K562 (cell line): ENCODE results near the gene ARID3A. TPM values are rescaled to one million over a fixed set of nuclear protein-coding genes. Genes with fewer than 3 reads are reported as not detected.
A peak's percentile ranks its signal among the peaks of the same experiment; 100 is the strongest.

Experiments
- ATAC-seq: fragments of 200-7000 bp; cut with Tn5 transposase; 3 replicates; pipeline ENCODE4 v1.9.1; 2020; ENCODE audit warnings: moderate library complexity
- BruUV-seq: library from RNA; stranded (reverse); fragments of 400-500 nt; replicated peaks from 2 replicates; lab custom pipeline; 2021; lab: Mats Ljungman, UMichigan
- CTCF ChIA-PET: fragments of 300-600 bp; formaldehyde crosslinking; extraction: SDS; loops from one replicate; lab custom pipeline; 2021; ENCODE audit warnings: low intra/inter-chr PET ratio; lab: Yijun Ruan, JAX
- POLR2A ChIA-PET: fragments of 300-600, 350-650 bp; sonication (Branson Sonifier 250); formaldehyde crosslinking; extraction: SDS; loops from one replicate; lab custom pipeline; 2021; ENCODE audit warnings: antibody characterized with exemption, inconsistent platforms; lab: Yijun Ruan, JAX
- DNase-seq, 4 experiments: peaks; one replicate each; pipeline versions ENCODE4 v3.0.0 to v3.0.0-alpha.2; 2011 to 2018; ENCODE audit warnings: low spot score in 3 of 4, mixed read lengths in 3 of 4; ENCODE audit errors: extremely low read depth in 1 of 4
- FAIRE-seq: peaks from 2 replicates; lab custom pipeline; 2011; peaks lifted over from hg19 to GRCh38; lab: Jason Lieb, UNC
- H2AFZ ChIP-seq: 2 replicates; pipeline ENCODE4 v1.6.0; 2011; ENCODE audit warnings: low read depth, low read length, control low read depth, inconsistent platforms
- H3K27ac ChIP-seq: fragments of 200-600 bp; 3 replicates; pipeline ENCODE4 v1.8.0; 2011; ENCODE audit warnings: low read depth, mild to moderate bottlenecking, control low read depth, inconsistent platforms, low read length, moderate library complexity, mixed read lengths; ENCODE audit errors: extremely low read depth
- H3K27me3 ChIP-seq, 2 experiments: fragments of 300-600 bp in 1 of 2; 2 replicates in 1 of 2; 3 replicates in 1 of 2; pipeline versions ENCODE4 v1.6.0 to v1.8.0; 2011; ENCODE audit warnings: inconsistent platforms in 2 of 2, low read length in 2 of 2, mild to moderate bottlenecking in 1 of 2, mixed read lengths in 1 of 2, moderate library complexity in 1 of 2; ENCODE audit not compliant: control insufficient read depth in 2 of 2, insufficient read depth in 2 of 2
- H3K36me3 ChIP-seq: fragments of 300-600 bp; 3 replicates; pipeline ENCODE4 v1.8.0; 2011; ENCODE audit warnings: mild to moderate bottlenecking, low read length, inconsistent platforms; ENCODE audit not compliant: control insufficient read depth, insufficient read depth
- H3K4me1 ChIP-seq, 2 experiments: fragments of 200-600 bp in 1 of 2; replicated peaks in 1 of 2; 2 replicates in 1 of 2; 3 replicates in 1 of 2; pipeline versions ENCODE4 v1.5.1 to v1.8.0; 2011; ENCODE audit warnings: inconsistent platforms in 2 of 2, low read length in 2 of 2, mild to moderate bottlenecking in 1 of 2, mixed read lengths in 1 of 2, moderate library complexity in 1 of 2; ENCODE audit not compliant: control insufficient read depth in 2 of 2, insufficient read depth in 2 of 2
- H3K4me2 ChIP-seq: 2 replicates; pipeline ENCODE4 v1.6.1; 2011; ENCODE audit warnings: low read length, control low read depth, inconsistent platforms, mixed read lengths; ENCODE audit not compliant: insufficient read depth
- H3K4me3 ChIP-seq: fragments of 200-600 bp; sonication (generic), shearing (Covaris generic); 2 replicates; pipeline ENCODE4 v1.5.1; 2016; ENCODE audit warnings: control low read depth, inconsistent platforms
- H3K79me2 ChIP-seq: fragments of 200-600 bp; 3 replicates; pipeline ENCODE4 v1.8.0; 2011; ENCODE audit warnings: low read length, inconsistent platforms; ENCODE audit not compliant: control insufficient read depth, insufficient read depth
- H3K9ac ChIP-seq, 2 experiments: 2 replicates each; pipeline versions ENCODE4 v1.6.0 to v1.6.1; 2011; ENCODE audit warnings: low read depth in 2 of 2, low read length in 2 of 2, control low read depth in 1 of 2, inconsistent platforms in 1 of 2, mild to moderate bottlenecking in 1 of 2, mixed read lengths in 1 of 2; ENCODE audit not compliant: insufficient read depth in 1 of 2
- H3K9me1 ChIP-seq: one replicate; pipeline ENCODE4 v1.6.0; 2011; ENCODE audit warnings: inconsistent platforms, mild to moderate bottlenecking, low read length, moderate library complexity; ENCODE audit not compliant: control insufficient read depth, insufficient read depth
- H3K9me3 ChIP-seq: replicated peaks from 2 replicates; pipeline ENCODE4 v1.5.1; 2011; ENCODE audit warnings: low read depth, low read length, inconsistent platforms; ENCODE audit not compliant: control insufficient read depth, insufficient read depth
- H4K20me1 ChIP-seq: replicated peaks from 2 replicates; pipeline ENCODE4 v1.6.1; 2011; ENCODE audit warnings: low read length, inconsistent platforms, mixed read lengths; ENCODE audit not compliant: control insufficient read depth, insufficient read depth
- ARHGAP35 ChIP-seq: fragments of 450-650 bp; IDR thresholded peaks from 2 replicates; pipeline ENCODE4 v1.6.1; 2018; ENCODE audit not compliant: partially characterized antibody
- BCOR ChIP-seq: fragments of 450-650 bp; IDR thresholded peaks from 2 replicates; pipeline ENCODE4 v1.6.1; 2016
- CAMTA2 ChIP-seq: fragments of 250-450 bp; sonication (Bioruptor Pico); conservative IDR thresholded peaks from 2 replicates; pipeline ENCODE4 v1.5.1; 2022
- CBX1 ChIP-seq: sonication (generic); IDR thresholded peaks from 2 replicates; pipeline ENCODE4 v1.6.1; 2016; ENCODE audit warnings: antibody characterized with exemption, low read depth, mild to moderate bottlenecking
- CHCHD3 ChIP-seq: fragments of 250-450 bp; sonication (Bioruptor Pico); IDR thresholded peaks from 2 replicates; pipeline ENCODE4 v2.1.2; 2022; ENCODE audit warnings: mild to moderate bottlenecking
- CXXC5 ChIP-seq: fragments of 250-450 bp; sonication (Bioruptor Pico); IDR thresholded peaks from 2 replicates; pipeline ENCODE4 v1.8.0; 2022; ENCODE audit warnings: inconsistent platforms, mild to moderate bottlenecking, moderate library complexity
- HNRNPL ChIP-seq: fragments of 200-400 bp; formaldehyde crosslinking; IDR thresholded peaks from 2 replicates; pipeline ENCODE4 v1.6.1; 2017; ENCODE audit warnings: low read depth, mild to moderate bottlenecking, low read length
- IRF1 ChIP-seq: sonication (generic); formaldehyde crosslinking; IDR thresholded peaks from 2 replicates; pipeline ENCODE4 v1.8.0; 2022; ENCODE audit warnings: missing genetic modification reagents, mild to moderate bottlenecking, borderline replicate concordance
- KDM1A ChIP-seq, 2 experiments: fragments of 450-650 bp; IDR thresholded peaks; 2 replicates each; pipeline ENCODE4 v1.6.1; 2016; ENCODE audit warnings: mild to moderate bottlenecking in 2 of 2
- NR3C1 ChIP-seq: sonication (generic); formaldehyde crosslinking; IDR thresholded peaks from 2 replicates; pipeline ENCODE4 v1.8.1; 2022; ENCODE audit warnings: missing genetic modification reagents
- RBFOX2 ChIP-seq: fragments of 200-400 bp; formaldehyde crosslinking; IDR thresholded peaks from 2 replicates; pipeline ENCODE4 v1.6.1; 2017; ENCODE audit warnings: low read depth, mild to moderate bottlenecking, low read length, moderate library complexity
- RBM22 ChIP-seq: fragments of 200-400 bp; formaldehyde crosslinking; IDR thresholded peaks from 2 replicates; pipeline ENCODE4 v1.6.1; 2018; ENCODE audit warnings: low read length, low read depth; ENCODE audit not compliant: poor library complexity, severe bottlenecking
- RBM25 ChIP-seq: fragments of 200-400 bp; formaldehyde crosslinking; IDR thresholded peaks from 2 replicates; pipeline ENCODE4 v1.6.1; 2018; ENCODE audit warnings: low read length, low read depth, moderate library complexity; ENCODE audit not compliant: severe bottlenecking
- ZBTB12 ChIP-seq: fragments of 250-450 bp; sonication (Bioruptor Pico); IDR thresholded peaks from 2 replicates; pipeline ENCODE4 v1.4.0; 2020
- ZBTB33 ChIP-seq: sonication (generic); formaldehyde crosslinking; IDR thresholded peaks from 2 replicates; pipeline ENCODE4 v1.8.1; 2023; ENCODE audit warnings: mild to moderate bottlenecking, missing genetic modification reagents
- ZBTB34 ChIP-seq: fragments of 250-450 bp; sonication (Bioruptor Pico); IDR thresholded peaks from 2 replicates; pipeline ENCODE4 v1.8.0; 2021; ENCODE audit warnings: mild to moderate bottlenecking, moderate library complexity
- WGBS: fragments of 100-300 bp; shearing (Covaris generic); methylation state at CpG from one replicate; pipeline ENCODE4 v1.1.6; 2016; ENCODE audit warnings: low coverage, mixed read lengths; ENCODE audit not compliant: insufficient coverage; ENCODE audit errors: missing lambda C conversion rate; 5-methylcytosine and 5-hydroxymethylcytosine counted together
- in situ Hi-C: fragments of 300-500 bp; cut with MboI; formaldehyde crosslinking; loops from 4 replicates; pipeline ENCODE4 v1.15.0; 2018; ENCODE audit warnings: inconsistent platforms, mixed read lengths
- intact Hi-C: fragments of 100-400 bp; cut with micrococcal nuclease; formaldehyde crosslinking; loops from 2 replicates; pipeline ENCODE4 v1.14.2; 2022
- polyA plus RNA-seq, 8 experiments: library from polyadenylated mRNA; depleted of rRNA in 4 of 8; stranded (reverse) in 5 of 8; unstranded in 3 of 8; fragments of >200 nt; fragmentation: Nextera tagmentation in 2 of 8; fragmentation: Illumina TruSeq in 1 of 8; extraction: Ambion mirVana in 2 of 8; extraction: Trizol in 1 of 8; gene quantifications; 2 replicates each; pipeline versions ENCODE4 v1.2.1 to v1.2.3, GENCODE V29; 2011 to 2014; ENCODE audit warnings: inconsistent platforms in 1 of 8, missing spikeins in 1 of 8
- total RNA-seq, 7 experiments: library from RNA; depleted of rRNA in 6 of 7; stranded (reverse); fragments of >200 nt in 6 of 7; fragmentation: Illumina TruSeq in 2 of 7; extraction: Trizol in 2 of 7; gene quantifications; 2 replicates each; pipeline versions ENCODE4 v1.2.1 to v1.2.3, GENCODE V29; 2011 to 2021; ENCODE audit warnings: low replicate concordance in 1 of 7

The ARID3A gene
- total and polyA plus RNA-seq, 9 of the 15 experiments (the other 6 are each of a cell fraction or from before 2014, with no cell fraction given), result 1.4 to 118 (median 31.2) TPM

- Histone ChIP-seq H3K27me3 (no peaks in the 10 kb centered on the region), H2AFZ (no peak overlapping the region), H3K36me3 (peaks cover 8% of the 10 kb centered on the region; the same call in 1 of the 3 replicates), H3K27ac (no peak overlapping the region), H3K9me3 (no peaks in the 10 kb centered on the region), H3K79me2 (peaks cover 39% of the 10 kb centered on the region), H4K20me1 (no peaks in the 10 kb centered on the region), H3K9ac (no peak overlapping the region; a peak in 1 of 4 replicates), H3K4me2 (no peak overlapping the region), H3K9me1 (no peaks in the 10 kb centered on the region), H3K4me1 (peaks cover 11 to 70% of the 10 kb centered on the region in 2 experiments; a peak in 4 of 5 replicates), H3K4me3 (no peak overlapping the region)
- DNase-seq, result no peak
- ATAC-seq, result no peak
- WGBS, result 97% methylated on average over 38 of the region's 68 CpGs
- POLR2A ChIA-PET, result interaction anchor here (0.6 kb wide), 1 partner anchor 65 kb away, joined by 3 read pairs; the partner anchor contains the start of gene WDR18
- TSS peak; percentile 34 for BruUV-seq
- intact Hi-C loops, result no loop called here
- in situ Hi-C loops, result loop anchor here (5.0 kb wide), 3 partner anchors 63 to 323 kb away; partner anchors contain the start of genes ATP5F1D and WDR18
- no peak for FAIRE-seq
- CTCF ChIA-PET, result interaction anchor here (6.8 to 8.8 kb wide), 2 partner anchors 63 to 149 kb away, joined by 74 to 158 read pairs; partner anchors contain the start of gene WDR18
- no peak for TF ChIP-seq CXXC5 (CRISPR knock-in tag)
- TF ChIP-seq HNRNPL, result peak; percentile 64; the same call in 1 of the 2 replicates
- TF ChIP-seq CBX1, result peak; percentile 59; the same call in 1 of the 2 replicates
- peak; percentile 38; the same call in 1 of the 2 replicates for TF ChIP-seq RBFOX2
- peak in 1 of 2 experiments; percentile 51; a peak in 1 of 4 replicates for TF ChIP-seq KDM1A (IDR thresholded peaks at IDR 0.05)
- no peak for TF ChIP-seq ARHGAP35
- no peak for TF ChIP-seq CHCHD3
- TF ChIP-seq ZBTB34 (CRISPR knock-in tag), result no peak
- TF ChIP-seq NR3C1, result no peak
- peak; percentile 68 for TF ChIP-seq BCOR
- no peak for TF ChIP-seq CAMTA2 (CRISPR knock-in tag)
- TF ChIP-seq ZBTB33 (CRISPR knock-in tag), result peak; percentile 98
- peak; percentile 88 for TF ChIP-seq RBM25
- no peak for TF ChIP-seq IRF1 (CRISPR knock-in tag)
- TF ChIP-seq RBM22, result peak; percentile 48
- no peak for TF ChIP-seq ZBTB12 (CRISPR knock-in tag)
These were observed 6.4 kb upstream of the ARID3A start for GRCh38 chr19:919199-920050.
